Spleen (tissue), 11 donors: ENCODE measurements around the gene ZNF516. TPM values are rescaled to one million over a fixed set of nuclear protein-coding genes. Genes with fewer than 3 reads are reported as not detected.

Experiments
- DNase-seq: peaks from one replicate; pipeline ENCODE4 v3.0.0-alpha.2; 2020
- H3K27ac ChIP-seq, 8 donors: fragments of 200-600 bp; sonication (generic) in 7 of 8; 1 replicate in 4 of 8; 2 replicates in 4 of 8; pipeline versions ENCODE4 v1.5.0 to v1.8.0; 2016 to 2021; ENCODE audit warnings: inconsistent platforms in 4 of 8, mild to moderate bottlenecking in 4 of 8, moderate library complexity in 1 of 8
- H3K27me3 ChIP-seq, 7 donors: fragments of 200-600 bp; sonication (generic) in 6 of 7; replicated peaks in 1 of 7; 1 replicate in 4 of 7; 2 replicates in 3 of 7; pipeline versions ENCODE4 v1.5.0 to v1.8.0; 2016 to 2021; ENCODE audit warnings: inconsistent platforms in 3 of 7, mild to moderate bottlenecking in 1 of 7
- H3K36me3 ChIP-seq, 6 donors: fragments of 200-600 bp; sonication (generic) in 5 of 6; 1 replicate in 4 of 6; 2 replicates in 2 of 6; pipeline versions ENCODE4 v1.5.0 to v1.8.0; 2016 to 2021; ENCODE audit warnings: inconsistent platforms in 2 of 6
- H3K4me1 ChIP-seq, 6 donors: fragments of 200-600 bp; sonication (generic) in 5 of 6; 1 replicate in 3 of 6; 2 replicates in 3 of 6; pipeline versions ENCODE4 v1.5.0 to v1.8.0; 2016 to 2021; ENCODE audit warnings: inconsistent platforms in 3 of 6
- H3K4me3 ChIP-seq, 8 donors: fragments of 200-600 bp; sonication (generic) in 7 of 8; 1 replicate in 4 of 8; 2 replicates in 4 of 8; pipeline versions ENCODE4 v1.5.0 to v1.8.0; 2016 to 2021; ENCODE audit warnings: inconsistent platforms in 4 of 8, mild to moderate bottlenecking in 4 of 8, moderate library complexity in 2 of 8
- H3K9me3 ChIP-seq, 8 donors: fragments of 200-600 bp; sonication (generic) in 7 of 8; 1 replicate in 4 of 8; 2 replicates in 4 of 8; pipeline versions ENCODE4 v1.5.0 to v1.8.0; 2016 to 2021; ENCODE audit warnings: inconsistent platforms in 4 of 8
- CTCF ChIP-seq, 11 experiments: fragments of 200-600 bp in 7 of 11; fragments of 450-650 bp in 4 of 11; sonication (generic) in 4 of 11; IDR thresholded peaks in 8 of 11; conservative IDR thresholded peaks in 3 of 11; 1 replicate in 7 of 11; 2 replicates in 4 of 11; pipeline versions ENCODE4 v1.4.0 to v1.8.0; 2016 to 2021; ENCODE audit warnings: antibody characterized with exemption in 11 of 11, inconsistent platforms in 4 of 11, mild to moderate bottlenecking in 1 of 11
- POLR2A ChIP-seq, 3 donors: fragments of 450-650 bp; IDR thresholded peaks; one replicate each; pipeline ENCODE4 v1.5.1; 2017; ENCODE audit warnings: antibody characterized with exemption in 3 of 3, mild to moderate bottlenecking in 1 of 3
- POLR2AphosphoS5 ChIP-seq, 3 donors: sonication (generic); formaldehyde crosslinking; IDR thresholded peaks; one replicate each; pipeline ENCODE4 v1.5.1; 2017; ENCODE audit warnings: antibody characterized with exemption in 3 of 3
- WGBS, 5 donors: extraction: QIAGEN DNeasy Blood & Tissue Kit in 3 of 5; methylation state at CpG; one replicate each; pipeline versions ENCODE4 v1.1.5 to v1.1.7; 2013 to 2018; 5-methylcytosine and 5-hydroxymethylcytosine counted together
- intact Hi-C: fragments of 100-400 bp; cut with DNase I; formaldehyde crosslinking; loops from one replicate; pipeline ENCODE4 v1.15.0; 2023; ENCODE audit warnings: low total_unique reads
- polyA plus RNA-seq, 3 donors: library from polyadenylated mRNA; stranded (reverse); fragments of 200-250 nt; gene quantifications; one replicate each; pipeline ENCODE4 v1.2.1, GENCODE V29; 2013
- total RNA-seq, 7 donors: library from RNA; depleted of rRNA in 3 of 7; stranded (reverse); fragments of >200 nt in 3 of 7; fragmentation: NEBNext Ultra II Directional in 4 of 7; extraction: Animal tissue kit (Norgen Biotek cat#: 25700) in 4 of 7; gene quantifications; one replicate each; pipeline versions ENCODE4 v1.1.0 to v1.2.1, GENCODE V29; 2016 to 2021
- donor health status: healthy with polysubstance abuse.
- donor health status: DM: no; HTN: no; CAD: no; lungs with moderate emphysema.
- donor health status: DM: no; HTN: no; CAD: no.
- donor health status: Bipolar disorder and iron deficiency.
- donor health status: healthy.
- donor health status: DM: no; HTN: no; CAD: no.
- donor health status: DM: yes; HTN: yes; CAD: no.

Gene ZNF516
- total and polyA plus RNA-seq, 10 donors, result 4.5 to 58.4 (median 40.0) TPM

DNA sequence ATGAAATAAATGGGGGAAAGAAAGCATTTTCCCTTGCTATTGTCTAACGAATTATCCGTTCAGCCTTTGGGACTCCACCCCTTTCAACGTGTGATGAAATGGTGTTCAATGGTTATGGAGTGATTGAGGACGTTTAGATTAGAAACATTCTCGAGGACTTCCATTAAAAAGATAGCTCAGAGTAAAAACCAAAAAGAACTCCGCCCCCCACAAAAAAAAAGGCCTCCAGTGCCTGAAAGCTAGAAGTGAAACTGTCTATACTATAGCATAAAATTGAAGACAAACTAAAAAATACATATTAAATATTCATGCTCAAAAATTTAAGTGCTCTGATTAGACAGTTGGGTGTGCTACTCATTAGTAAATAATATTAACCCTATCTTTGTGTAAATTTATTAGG is 3.0 kb upstream of the ZNF516 start:
- Histone ChIP-seq H3K4me1 (peaks cover 0 to 84% (median 26%) of the 10 kb centered on the region in 6 donors), H3K27ac (peak overlapping the region in 3 of 8 donors; percentile 20 to 97 (median 24)), H3K36me3 (no peaks in the 10 kb centered on the region), H3K27me3 (peaks cover 0 to 31% (median 0%) of the 10 kb centered on the region in 7 donors), H3K9me3 (no peaks in the 10 kb centered on the region), H3K4me3 (no peak overlapping the region)
- no peak for DNase-seq
- TF ChIP-seq CTCF (IDR thresholded peaks at IDR 0.05 in 8 of 11, conservative IDR thresholded peaks at IDR 0.05 in 3 of 11) (no peak), POLR2AphosphoS5 (IDR thresholded peaks at IDR 0.05) (no peak), POLR2A (IDR thresholded peaks at IDR 0.05) (no peak)
- WGBS, 5 donors, result 32 to 44% (median 33%) methylated on average over 6 of the region's 6 CpGs
- intact Hi-C loops, result no loop called here

- no peak overlapping the region for H3K4me3 ChIP-seq
- peaks cover 0 to 88% (median 34%) of the 10 kb centered on the region in 6 donors for H3K4me1 ChIP-seq
- WGBS, 5 donors, result 62 to 70% (median 65%) methylated on average over 6 of the region's 6 CpGs
- no peaks in the 10 kb centered on the region for H3K36me3 ChIP-seq
- H3K9me3 ChIP-seq, result no peaks in the 10 kb centered on the region
- H3K27me3 ChIP-seq, result peaks cover 0 to 41% (median 0%) of the 10 kb centered on the region in 7 donors
- TF ChIP-seq CTCF (IDR thresholded peaks at IDR 0.05 in 8 of 11, conservative IDR thresholded peaks at IDR 0.05 in 3 of 11) (no peak), POLR2AphosphoS5 (IDR thresholded peaks at IDR 0.05) (no peak), POLR2A (IDR thresholded peaks at IDR 0.05) (no peak)
- peak overlapping the region in 5 of 8 donors; percentile 87 to 97 (median 91) for H3K27ac ChIP-seq
- no peak for DNase-seq
- intact Hi-C loops, result no loop called here
Measured at GRCh38 chr18:76497021-76497420, 2.0 kb upstream of the ZNF516 start.

DNA sequence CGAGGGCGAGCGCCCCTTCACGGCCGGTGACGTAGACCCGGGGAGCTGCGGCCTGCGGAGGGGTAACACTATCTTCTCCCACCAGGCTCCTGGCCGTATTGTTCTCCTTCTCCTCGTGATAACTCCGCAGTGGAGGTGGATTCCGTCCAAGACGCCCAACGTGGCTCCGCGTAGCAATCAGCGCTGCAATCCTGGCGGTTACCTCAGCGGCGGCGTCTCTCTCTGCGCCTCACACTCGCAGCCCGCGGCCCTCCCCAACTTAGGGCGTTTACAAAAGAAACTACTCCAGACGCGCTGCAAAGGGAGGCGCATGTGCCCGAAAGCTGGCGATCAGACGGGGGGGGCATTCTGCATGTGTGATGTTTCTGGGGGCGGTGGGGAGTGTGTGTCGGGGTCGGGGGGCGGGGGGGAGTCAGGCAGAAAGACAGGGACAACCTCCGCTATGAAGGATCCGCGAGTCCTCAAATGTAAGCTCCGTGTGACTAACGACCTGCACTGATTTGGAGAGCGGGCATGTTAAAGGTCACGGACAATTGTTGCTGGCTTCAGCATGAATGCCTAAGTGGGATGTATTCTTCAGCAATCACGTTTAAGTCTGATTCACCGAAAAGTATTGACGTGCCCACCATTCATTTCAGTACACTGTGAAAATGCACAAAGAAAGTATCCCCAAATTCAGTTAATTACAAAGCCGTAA is 1.3 kb upstream of the ZNF516 start:
- H3K36me3 ChIP-seq, result no peaks in the 10 kb centered on the region
- H3K27ac ChIP-seq, result peak overlapping the region; percentile 62 to 97 (median 88)
- no peaks in the 10 kb centered on the region for H3K9me3 ChIP-seq
- WGBS, 5 donors, result 19 to 27% (median 24%) methylated on average over 28 to 48 of the region's 48 CpGs
- peaks cover 0 to 48% (median 3%) of the 10 kb centered on the region in 7 donors for H3K27me3 ChIP-seq
- H3K4me1 ChIP-seq, result peaks cover 0 to 90% (median 37%) of the 10 kb centered on the region in 6 donors
- intact Hi-C loops, result no loop called here
- peak overlapping the region; percentile 63 to 90 (median 69) for H3K4me3 ChIP-seq
- peak; percentile 89 for DNase-seq
- no peak for TF ChIP-seq POLR2A (IDR thresholded peaks at IDR 0.05)
- peak; percentile 56 to 74 (median 69) for TF ChIP-seq POLR2AphosphoS5 (IDR thresholded peaks at IDR 0.05)
- peak in 1 of 11 experiments; percentile 8 for TF ChIP-seq CTCF (IDR thresholded peaks at IDR 0.05 in 8 of 11, conservative IDR thresholded peaks at IDR 0.05 in 3 of 11)

DNA sequence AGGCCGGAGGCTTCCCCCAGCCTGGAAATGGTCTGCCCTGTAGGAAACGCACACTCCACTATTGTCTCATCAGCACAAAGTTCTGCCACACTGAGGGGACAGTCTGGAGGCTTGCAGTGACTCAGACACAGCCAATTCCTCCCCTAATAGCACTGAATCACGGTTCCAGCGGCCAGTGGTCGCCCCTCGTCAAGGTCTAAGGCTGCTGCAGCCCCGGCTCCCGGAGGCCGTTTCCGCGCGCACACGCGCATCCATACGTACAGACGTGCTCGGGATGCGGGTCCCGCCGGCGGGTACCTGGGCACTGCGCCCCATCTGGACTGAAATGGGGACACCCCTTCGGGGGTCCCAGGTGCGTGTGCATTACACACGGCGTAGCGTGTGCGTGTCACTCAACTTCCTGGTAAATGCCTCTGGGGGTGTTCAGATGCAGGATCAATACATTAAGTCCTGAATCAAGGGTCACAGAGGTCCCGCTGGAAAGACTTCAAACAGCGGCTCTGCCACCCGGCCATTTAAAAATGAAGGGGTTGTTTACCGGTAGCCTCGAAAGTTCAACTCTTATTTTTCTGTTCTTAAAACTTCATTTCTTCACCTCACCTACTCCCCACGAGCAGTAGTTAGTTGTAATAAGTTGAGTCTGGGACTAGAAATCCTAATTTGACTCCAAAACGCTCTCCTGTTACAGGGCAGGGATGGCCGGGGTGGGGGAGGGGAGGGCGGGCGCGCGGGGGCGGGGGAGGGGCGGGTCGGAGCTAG is 572 bp upstream of the ZNF516 start:
- Histone ChIP-seq H3K4me1 (peaks cover 0 to 89% (median 39%) of the 10 kb centered on the region in 6 donors), H3K36me3 (no peaks in the 10 kb centered on the region), H3K27me3 (peaks cover 0 to 52% (median 3%) of the 10 kb centered on the region in 7 donors), H3K4me3 (peak overlapping the region; percentile 63 to 90 (median 69)), H3K27ac (peak overlapping the region; percentile 62 to 97 (median 88)), H3K9me3 (no peaks in the 10 kb centered on the region)
- TF ChIP-seq POLR2AphosphoS5 (IDR thresholded peaks at IDR 0.05) (peak; percentile 65 to 83 (median 82)), CTCF (IDR thresholded peaks at IDR 0.05 in 8 of 11, conservative IDR thresholded peaks at IDR 0.05 in 3 of 11) (no peak)
- intact Hi-C loops, result no loop called here
- DNase-seq, result peak; percentile 86
- 1 to 2% (median 1%) methylated on average over 20 to 43 of the region's 43 CpGs for WGBS, 5 donors
